Loucy (cell line): ENCODE measurements around the gene CXCL5.
"Not testable (repeated sequence)": the region's sequence is repeated elsewhere in the genome, so short reads cannot be mapped to it uniquely, and the experiment has no call there.

ENCODE experiments used
- H2AFZ ChIP-seq: fragments of 200-600 bp; sonication (generic); 2 replicates; pipeline ENCODE4 v1.6.0; 2016; ENCODE audit warnings: antibody characterized with exemption, mild to moderate bottlenecking, low read length, moderate library complexity
- H3F3A ChIP-seq: fragments of 200-600 bp; 2 replicates; pipeline ENCODE4 v1.6.0; 2016; ENCODE audit warnings: antibody characterized with exemption, low read depth, mild to moderate bottlenecking
- H3K27me3 ChIP-seq: fragments of 200-600 bp; sonication (generic); 2 replicates; pipeline ENCODE4 v1.6.1; 2014; ENCODE audit warnings: low read length, mild to moderate bottlenecking; ENCODE audit not compliant: insufficient read depth, poor library complexity, severe bottlenecking
- H3K36me3 ChIP-seq: fragments of 200-600 bp; sonication (generic); 2 replicates; pipeline ENCODE4 v1.6.1; 2016; ENCODE audit warnings: low read length; ENCODE audit not compliant: insufficient read depth
- H3K4me1 ChIP-seq: fragments of 200-600 bp; sonication (generic); 2 replicates; pipeline ENCODE4 v1.5.1; 2014; ENCODE audit warnings: low read length, mild to moderate bottlenecking; ENCODE audit not compliant: insufficient read depth, poor library complexity, severe bottlenecking
- H3K4me2 ChIP-seq: fragments of 200-600 bp; sonication (generic); 2 replicates; pipeline ENCODE4 v1.6.0; 2014; ENCODE audit warnings: antibody characterized with exemption, low read length, low read depth, mild to moderate bottlenecking; ENCODE audit not compliant: poor library complexity, severe bottlenecking
- H3K4me3 ChIP-seq: fragments of 200-600 bp; sonication (generic); 2 replicates; pipeline ENCODE4 v1.5.1; 2014; ENCODE audit warnings: low read length, mild to moderate bottlenecking, mixed read lengths; ENCODE audit not compliant: poor library complexity, severe bottlenecking
- H3K79me2 ChIP-seq: fragments of 200-600 bp; sonication (generic); 2 replicates; pipeline ENCODE4 v1.6.1; 2014; ENCODE audit warnings: low read length; ENCODE audit not compliant: insufficient read depth
- H3K9ac ChIP-seq: fragments of 200-600 bp; sonication (generic); 2 replicates; pipeline ENCODE4 v1.6.0; 2014; ENCODE audit warnings: mild to moderate bottlenecking, low read depth, low read length, moderate library complexity; ENCODE audit not compliant: poor library complexity, severe bottlenecking
- H3K9me2 ChIP-seq: fragments of 200-600 bp; sonication (generic); replicated peaks from 2 replicates; pipeline ENCODE4 v1.6.1; 2016; ENCODE audit warnings: low read depth, low read length, mixed read lengths
- H3K9me3 ChIP-seq: fragments of 200-600 bp; sonication (generic); 2 replicates; pipeline ENCODE4 v1.6.1; 2014; ENCODE audit warnings: mild to moderate bottlenecking, antibody characterized with exemption, low read length, low read depth; ENCODE audit not compliant: insufficient read depth
- H4K20me1 ChIP-seq: fragments of 200-600 bp; sonication (generic); 2 replicates; pipeline ENCODE4 v1.6.0; 2014; ENCODE audit warnings: antibody characterized with exemption, low read length, mild to moderate bottlenecking; ENCODE audit not compliant: insufficient read depth, poor library complexity, severe bottlenecking
- EZH2phosphoT487 ChIP-seq: fragments of 200-600 bp; IDR thresholded peaks from 2 replicates; pipeline ENCODE4 v1.6.1; 2018; ENCODE audit warnings: antibody characterized with exemption, mild to moderate bottlenecking, moderate library complexity, borderline replicate concordance
- TF ChIP-seq, protein P1 (sequence below): fragments of 200-600 bp; sonication (generic); conservative IDR thresholded peaks from 2 replicates; pipeline ENCODE4 v1.5.1; 2014; ENCODE audit warnings: mild to moderate bottlenecking, antibody characterized with exemption, low read length

The CXCL5 gene

DNA sequence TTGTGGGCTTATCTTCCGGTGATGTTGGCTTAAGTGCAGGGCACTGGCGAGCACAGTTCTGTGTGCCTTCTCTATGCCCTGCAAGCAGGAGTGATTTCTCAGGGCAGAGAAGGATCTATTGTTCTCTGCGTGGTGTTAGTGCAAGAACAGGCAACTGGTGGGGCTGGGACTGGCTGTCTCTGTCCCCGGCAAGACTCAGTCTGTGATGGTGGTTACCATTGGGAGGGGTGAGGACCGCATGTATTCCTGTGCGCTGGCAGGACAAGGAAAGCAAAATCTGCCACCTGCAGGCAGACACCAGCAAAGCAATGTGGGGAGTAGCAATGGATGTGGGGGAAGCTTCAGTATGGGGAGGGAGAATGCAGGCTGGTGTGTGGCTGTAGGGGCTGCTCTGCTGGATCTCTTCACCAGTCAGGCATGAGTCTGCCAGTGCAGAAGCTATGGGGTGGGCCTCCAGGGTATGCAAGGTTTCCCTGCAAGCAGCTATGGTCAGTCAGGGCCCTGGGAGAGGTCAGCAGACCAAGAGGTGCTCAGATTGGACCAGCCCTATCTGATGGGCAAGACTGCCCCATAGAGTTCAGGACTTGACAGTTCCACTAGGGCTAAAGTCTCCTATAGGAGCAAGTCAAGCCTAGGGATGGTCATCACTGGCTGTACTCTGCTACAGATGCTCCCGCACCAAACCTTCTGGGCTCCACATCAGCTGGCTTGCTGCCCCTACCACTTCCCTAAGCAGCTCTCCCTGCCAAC is 33.4 kb downstream of the CXCL5 start:
- Histone ChIP-seq H3K27me3 (no peaks in the 10 kb centered on the region), H3K4me1 (no peaks in the 10 kb centered on the region)

DNA sequence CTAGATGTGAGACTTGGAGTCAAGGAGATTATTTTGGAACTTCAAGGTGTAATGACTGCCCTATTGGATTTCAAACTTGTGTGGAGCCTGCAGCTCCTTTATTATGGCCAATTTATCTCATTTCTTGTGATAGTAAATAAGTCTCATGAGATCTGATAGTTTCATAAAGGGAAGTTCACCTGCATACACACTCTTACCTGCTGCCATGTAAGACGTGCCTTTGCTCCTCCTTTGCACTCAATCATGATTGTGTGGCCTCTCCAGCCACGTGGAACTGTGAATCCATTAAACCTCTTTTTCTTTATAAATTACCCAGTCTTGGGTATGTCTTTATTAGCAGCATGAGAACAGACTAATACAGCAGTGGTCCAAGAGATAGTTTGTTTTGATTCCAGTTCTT is 35.8 kb downstream of the CXCL5 start:
- Histone ChIP-seq H3K9me2 (no peaks in the 10 kb centered on the region), H3K9ac (no peak overlapping the region), H3K27me3 (no peaks in the 10 kb centered on the region), H3K36me3 (no peaks in the 10 kb centered on the region), H3K4me2 (no peak overlapping the region), H3K4me1 (no peaks in the 10 kb centered on the region), H2AFZ (no peak overlapping the region), H3K79me2 (no peaks in the 10 kb centered on the region), H3F3A (no peaks in the 10 kb centered on the region), H3K4me3 (no peak overlapping the region), H4K20me1 (no peaks in the 10 kb centered on the region), H3K9me3 (no peaks in the 10 kb centered on the region; the same call in 1 of the 2 replicates)
- TF ChIP-seq EZH2phosphoT487, result no peak
- TF ChIP-seq, protein P1, sequence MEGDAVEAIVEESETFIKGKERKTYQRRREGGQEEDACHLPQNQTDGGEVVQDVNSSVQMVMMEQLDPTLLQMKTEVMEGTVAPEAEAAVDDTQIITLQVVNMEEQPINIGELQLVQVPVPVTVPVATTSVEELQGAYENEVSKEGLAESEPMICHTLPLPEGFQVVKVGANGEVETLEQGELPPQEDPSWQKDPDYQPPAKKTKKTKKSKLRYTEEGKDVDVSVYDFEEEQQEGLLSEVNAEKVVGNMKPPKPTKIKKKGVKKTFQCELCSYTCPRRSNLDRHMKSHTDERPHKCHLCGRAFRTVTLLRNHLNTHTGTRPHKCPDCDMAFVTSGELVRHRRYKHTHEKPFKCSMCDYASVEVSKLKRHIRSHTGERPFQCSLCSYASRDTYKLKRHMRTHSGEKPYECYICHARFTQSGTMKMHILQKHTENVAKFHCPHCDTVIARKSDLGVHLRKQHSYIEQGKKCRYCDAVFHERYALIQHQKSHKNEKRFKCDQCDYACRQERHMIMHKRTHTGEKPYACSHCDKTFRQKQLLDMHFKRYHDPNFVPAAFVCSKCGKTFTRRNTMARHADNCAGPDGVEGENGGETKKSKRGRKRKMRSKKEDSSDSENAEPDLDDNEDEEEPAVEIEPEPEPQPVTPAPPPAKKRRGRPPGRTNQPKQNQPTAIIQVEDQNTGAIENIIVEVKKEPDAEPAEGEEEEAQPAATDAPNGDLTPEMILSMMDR, result no peak

More for the DNA sequence above, 33.4 kb downstream of the CXCL5 start:
- Histone ChIP-seq H3F3A (no peaks in the 10 kb centered on the region), H3K9me3 (peaks cover 2% of the 10 kb centered on the region; the same call in 1 of the 2 replicates), H4K20me1 (no peaks in the 10 kb centered on the region), H3K79me2 (no peaks in the 10 kb centered on the region), H3K4me2 (no peak overlapping the region), H3K36me3 (no peaks in the 10 kb centered on the region), H2AFZ (no peak overlapping the region), H3K9ac (no peak overlapping the region), H3K4me3 (no peak overlapping the region), H3K9me2 (no peaks in the 10 kb centered on the region)
- TF ChIP-seq, protein P1, result peak; percentile 45
- no peak for TF ChIP-seq EZH2phosphoT487

DNA sequence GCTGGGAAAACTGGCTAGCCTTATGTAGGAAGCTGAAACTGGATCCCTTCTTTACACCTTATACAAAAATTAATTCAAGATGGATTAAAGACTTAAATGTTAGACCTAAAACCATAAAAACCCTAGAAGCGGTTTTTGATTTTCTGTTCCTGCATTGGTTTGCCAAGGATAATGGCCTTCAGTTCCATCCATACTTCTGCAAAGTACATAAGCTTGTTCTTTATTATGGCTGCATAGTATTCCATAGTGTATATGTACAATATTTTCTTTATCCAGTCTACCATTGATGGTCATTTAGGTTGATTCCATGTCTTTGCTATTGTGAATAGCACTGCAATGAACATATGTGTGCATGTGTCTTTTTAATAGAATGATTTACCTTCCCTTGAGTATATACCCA is 39.4 kb downstream of the CXCL5 start:
- not testable (repeated sequence) for H2AFZ ChIP-seq, H3K79me2 ChIP-seq, H3F3A ChIP-seq, H3K4me1 ChIP-seq, H3K9me3 ChIP-seq, H3K27me3 ChIP-seq, H3K4me2 ChIP-seq, H4K20me1 ChIP-seq, H3K4me3 ChIP-seq, H3K9ac ChIP-seq, H3K36me3 ChIP-seq, H3K9me2 ChIP-seq

DNA sequence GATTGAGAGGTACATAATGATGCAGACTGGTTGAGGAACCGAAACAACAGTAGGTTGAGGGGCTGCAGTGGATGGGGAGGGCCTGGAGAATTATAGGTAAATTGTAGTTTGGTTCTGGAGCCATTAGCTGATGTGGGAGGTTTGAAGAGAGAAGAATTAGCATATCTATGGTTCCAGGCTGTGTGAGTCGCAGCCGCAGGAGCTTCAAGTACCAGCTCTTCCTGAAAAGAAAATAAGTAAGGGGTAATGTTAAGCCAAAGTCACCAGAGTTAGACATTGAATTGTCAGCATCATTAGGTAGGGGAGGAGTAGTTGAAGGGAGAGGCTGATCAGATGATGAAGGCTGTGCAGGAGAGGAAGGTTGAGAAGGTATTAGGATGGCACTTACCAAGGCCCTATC is 46.1 kb downstream of the CXCL5 start:
- Histone ChIP-seq H3K9me2 (no peaks in the 10 kb centered on the region), H3K4me1 (no peaks in the 10 kb centered on the region), H3K9ac (no peak overlapping the region), H3K4me2 (no peak overlapping the region), H3K27me3 (no peaks in the 10 kb centered on the region), H2AFZ (no peak overlapping the region), H4K20me1 (no peaks in the 10 kb centered on the region), H3K79me2 (no peaks in the 10 kb centered on the region), H3K4me3 (no peak overlapping the region), H3K36me3 (no peaks in the 10 kb centered on the region), H3F3A (no peaks in the 10 kb centered on the region), H3K9me3 (no peaks in the 10 kb centered on the region)
- TF ChIP-seq, protein P1, result no peak
- TF ChIP-seq EZH2phosphoT487, result no peak

DNA sequence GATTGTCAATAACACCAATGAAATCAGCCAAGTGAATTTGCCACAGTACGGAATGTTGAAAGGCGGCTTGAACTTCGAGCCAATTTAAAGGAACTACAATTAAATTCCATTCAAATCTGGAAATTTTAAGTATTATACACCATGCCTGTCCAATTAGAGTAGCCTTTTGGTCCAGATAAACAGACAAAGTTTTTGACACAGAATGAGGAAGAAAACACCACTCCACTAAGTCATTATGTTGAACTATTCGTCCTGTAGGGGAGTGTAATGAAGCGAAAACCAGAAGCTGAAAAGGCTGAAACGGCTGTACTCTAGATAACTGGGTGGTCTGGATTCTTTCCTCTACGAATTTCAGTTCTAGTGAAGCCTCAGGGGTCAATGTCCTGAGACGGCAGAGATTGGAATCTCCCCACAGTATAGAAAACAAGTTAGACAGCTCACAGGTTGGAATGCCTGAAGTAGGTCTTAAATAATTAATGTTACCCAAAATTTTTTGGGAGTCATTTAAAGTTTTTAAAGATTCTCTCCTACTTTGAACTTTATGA is 48.0 kb downstream of the CXCL5 start:
- not testable (repeated sequence) for H3K9me3 ChIP-seq, H3K4me3 ChIP-seq, H3K27me3 ChIP-seq, H3K79me2 ChIP-seq, H3F3A ChIP-seq, H3K36me3 ChIP-seq, H4K20me1 ChIP-seq, H3K9me2 ChIP-seq, H3K4me2 ChIP-seq, H3K9ac ChIP-seq, H3K4me1 ChIP-seq, H2AFZ ChIP-seq
